GM10248 (cell line): ENCODE data around the gene AKAP12.
"Not testable (repeated sequence)": the region's sequence is repeated elsewhere in the genome, so short reads cannot be mapped to it uniquely, and the experiment has no call there.

Experiments used
- CTCF ChIA-PET: fragments of 300-600 bp; sonication (Branson Sonifier 250); formaldehyde crosslinking; extraction: SDS; loops from one replicate; lab custom pipeline; 2021; ENCODE audit warnings: antibody characterized with exemption; lab: Yijun Ruan, JAX
- POLR2A ChIA-PET: fragments of 350-650 bp; sonication (Branson Sonifier 250); formaldehyde crosslinking; extraction: SDS; loops from one replicate; lab custom pipeline; 2020; ENCODE audit warnings: antibody characterized with exemption; lab: Yijun Ruan, JAX
- DNase-seq: peaks from one replicate; pipeline ENCODE4 v3.0.0; 2012; ENCODE audit errors: extremely low spot score
- TF ChIP-seq, protein P1 (sequence below): IDR thresholded peaks from 2 replicates; pipeline ENCODE4 v1.5.1; 2012; ENCODE audit warnings: mild to moderate bottlenecking, low read depth; ENCODE audit errors: extremely low read depth, missing control alignments, control extremely low read depth

The AKAP12 gene

DNA sequence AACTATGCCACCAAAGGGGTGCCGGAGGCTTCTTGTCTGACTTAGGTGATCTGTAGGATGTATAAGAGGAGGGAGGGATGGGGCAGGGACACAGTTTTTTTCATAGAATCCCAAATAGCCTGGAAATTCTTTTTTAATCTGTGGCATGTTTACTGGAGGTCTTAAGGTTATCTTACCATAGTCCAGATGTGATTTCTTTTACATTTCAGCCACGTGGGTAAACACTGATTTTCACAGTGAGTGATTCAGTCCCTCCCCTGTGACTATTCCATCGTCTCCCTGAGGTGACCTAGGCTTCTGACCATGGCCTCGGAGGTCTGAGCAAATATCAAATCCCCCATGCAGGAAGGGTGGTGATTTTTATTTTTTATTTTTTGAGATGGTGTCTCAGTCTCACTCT, 67.7 kb downstream of the AKAP12 start:
- no peak for DNase-seq
- POLR2A ChIA-PET, result no interaction called here
- TF ChIP-seq, protein P1, sequence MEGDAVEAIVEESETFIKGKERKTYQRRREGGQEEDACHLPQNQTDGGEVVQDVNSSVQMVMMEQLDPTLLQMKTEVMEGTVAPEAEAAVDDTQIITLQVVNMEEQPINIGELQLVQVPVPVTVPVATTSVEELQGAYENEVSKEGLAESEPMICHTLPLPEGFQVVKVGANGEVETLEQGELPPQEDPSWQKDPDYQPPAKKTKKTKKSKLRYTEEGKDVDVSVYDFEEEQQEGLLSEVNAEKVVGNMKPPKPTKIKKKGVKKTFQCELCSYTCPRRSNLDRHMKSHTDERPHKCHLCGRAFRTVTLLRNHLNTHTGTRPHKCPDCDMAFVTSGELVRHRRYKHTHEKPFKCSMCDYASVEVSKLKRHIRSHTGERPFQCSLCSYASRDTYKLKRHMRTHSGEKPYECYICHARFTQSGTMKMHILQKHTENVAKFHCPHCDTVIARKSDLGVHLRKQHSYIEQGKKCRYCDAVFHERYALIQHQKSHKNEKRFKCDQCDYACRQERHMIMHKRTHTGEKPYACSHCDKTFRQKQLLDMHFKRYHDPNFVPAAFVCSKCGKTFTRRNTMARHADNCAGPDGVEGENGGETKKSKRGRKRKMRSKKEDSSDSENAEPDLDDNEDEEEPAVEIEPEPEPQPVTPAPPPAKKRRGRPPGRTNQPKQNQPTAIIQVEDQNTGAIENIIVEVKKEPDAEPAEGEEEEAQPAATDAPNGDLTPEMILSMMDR, result no peak
- CTCF ChIA-PET, result interaction anchor here (1.3 to 4.6 kb wide), 4 partner anchors 11 to 416 kb away, joined by 3 to 30 read pairs (median 4); no protein-coding TSS in a partner anchor

DNA sequence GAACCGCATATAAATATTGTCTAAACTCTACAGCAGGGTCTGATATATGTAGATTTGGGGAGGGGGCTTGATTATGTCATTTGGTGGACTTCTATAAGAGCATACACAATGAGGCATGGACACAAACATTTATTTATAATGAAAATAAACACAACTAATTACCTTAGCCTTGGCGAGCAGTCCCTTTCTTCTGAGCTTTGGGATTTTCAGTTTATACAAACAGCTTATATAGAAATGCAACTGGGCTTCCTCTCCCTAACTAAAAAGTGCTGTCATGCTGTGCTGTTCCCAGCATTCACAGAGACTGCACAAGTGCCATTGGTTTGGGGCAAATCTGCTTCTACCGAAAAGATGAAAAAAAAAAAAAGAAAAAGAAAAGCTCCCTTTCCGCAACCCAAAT, 69.9 kb downstream of the AKAP12 start:
- CTCF ChIA-PET, result interaction anchor here (1.8 to 4.6 kb wide), 3 partner anchors 15 to 418 kb away, joined by 4 to 30 read pairs (median 8); no protein-coding TSS in a partner anchor

GRCh38 chr6:151310279-151310678, 70.5 kb downstream of the AKAP12 start:
- ChIA-PET POLR2A (no interaction called here), CTCF (interaction anchor here (1.8 to 4.6 kb wide), 3 partner anchors 14 to 418 kb away, joined by 4 to 30 read pairs (median 8); no protein-coding TSS in a partner anchor)
- TF ChIP-seq, protein P1, result no peak
- DNase-seq, result no peak

More for the DNA sequence above, 69.9 kb downstream of the AKAP12 start:
- POLR2A ChIA-PET, result no interaction called here
- TF ChIP-seq, protein P1, result no peak
- no peak for DNase-seq

- DNase-seq, result no peak
- CTCF ChIA-PET, result interaction anchor here (1.8 to 4.6 kb wide), 3 partner anchors 13 to 419 kb away, joined by 4 to 30 read pairs (median 8); no protein-coding TSS in a partner anchor
- POLR2A ChIA-PET, result no interaction called here
- TF ChIP-seq, protein P1, result no peak
Observed at GRCh38 chr6:151310852-151311767, 71.3 kb downstream of the AKAP12 start.

DNA sequence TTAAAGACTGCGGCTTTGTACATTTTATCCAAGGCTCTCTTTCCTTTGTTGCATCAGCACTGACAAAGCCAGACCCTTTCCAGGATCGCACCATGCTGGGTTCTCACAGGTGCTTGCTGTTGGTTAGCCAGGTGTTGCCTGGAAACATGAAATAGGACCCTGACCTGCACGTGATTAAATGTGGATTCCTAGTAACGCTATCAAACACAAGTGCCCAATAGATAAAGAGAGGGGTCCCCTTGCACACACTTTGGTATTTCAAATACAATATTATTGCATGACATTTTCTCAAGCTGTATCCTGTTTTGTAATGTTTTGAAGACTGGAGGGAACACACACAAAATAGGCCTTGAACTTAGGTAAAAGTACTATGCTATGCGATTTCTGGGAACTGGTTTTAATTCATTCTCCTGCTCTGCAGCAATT, 73.3 kb downstream of the AKAP12 start:
- no peak for DNase-seq
- TF ChIP-seq, protein P1, result no peak
- CTCF ChIA-PET, result interaction anchor here (1.7 kb wide), 1 partner anchor 12 kb away, joined by 8 read pairs; no protein-coding TSS in a partner anchor
- POLR2A ChIA-PET, result interaction anchor here (0.6 kb wide), 1 partner anchor 404 kb away, joined by 5 read pairs; no protein-coding TSS in a partner anchor

DNA sequence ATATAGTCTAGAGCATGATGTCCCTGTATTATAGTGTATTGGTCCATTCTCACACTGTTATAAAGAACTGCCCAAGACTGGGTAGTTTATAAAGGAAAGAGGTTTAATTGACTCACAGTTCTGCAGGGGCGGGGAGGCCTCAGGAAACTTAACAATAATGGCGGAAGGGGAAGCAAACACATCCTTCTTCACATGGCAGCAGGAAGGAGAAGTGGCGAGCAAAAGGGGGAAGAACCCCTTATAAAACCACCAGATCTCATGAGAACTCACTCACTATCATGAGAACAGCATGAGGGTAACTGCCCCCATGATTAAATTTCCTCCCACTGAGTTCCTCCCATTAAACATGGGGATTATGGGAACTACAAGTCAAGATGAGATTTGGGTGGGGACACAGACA, 75.9 kb downstream of the AKAP12 start:
- DNase-seq, POLR2A ChIA-PET, CTCF ChIA-PET: not testable (repeated sequence)
